DMS79 (cell line): ENCODE data around the gene NELL1.

Experiments used
- DNase-seq: peaks from one replicate; lab custom pipeline; 2025; lab: John Stamatoyannopoulos, UW

Gene NELL1

GRCh38 chr11:21346361-21346760 is 677.0 kb downstream of the NELL1 start:
- DNase-seq, result no peak

- DNase-seq, result no peak
Measured at GRCh38 chr11:21350613-21351012, 681.2 kb downstream of the NELL1 start.

- no peak for DNase-seq
Measured at GRCh38 chr11:21353425-21353824, 684.0 kb downstream of the NELL1 start.

GRCh38 chr11:21364866-21365624 is 695.7 kb downstream of the NELL1 start:
- DNase-seq, result no peak

GRCh38 chr11:21369947-21370346 is 700.6 kb downstream of the NELL1 start:
- DNase-seq, result no peak

GRCh38 chr11:21371044-21371443 is 701.7 kb downstream of the NELL1 start:
- DNase-seq, result no peak

- DNase-seq, result no peak
Measured at GRCh38 chr11:21372672-21373071, 703.3 kb downstream of the NELL1 start.

- DNase-seq, result no peak
Measured at GRCh38 chr11:21374376-21374775, 705.0 kb downstream of the NELL1 start.

GRCh38 chr11:21385669-21386440 is 716.5 kb downstream of the NELL1 start:
- no peak for DNase-seq

- DNase-seq, result no peak
Measured at GRCh38 chr11:21390430-21390829, 721.0 kb downstream of the NELL1 start.

GRCh38 chr11:21396342-21397008 is 727.1 kb downstream of the NELL1 start:
- DNase-seq, result no peak

GRCh38 chr11:21398195-21398594 is 728.8 kb downstream of the NELL1 start:
- DNase-seq, result no peak

- DNase-seq, result no peak
Measured at GRCh38 chr11:21401496-21401895, 732.1 kb downstream of the NELL1 start.

GRCh38 chr11:21402274-21402673 is 732.9 kb downstream of the NELL1 start:
- no peak for DNase-seq

GRCh38 chr11:21403069-21403468 is 733.7 kb downstream of the NELL1 start:
- DNase-seq, result no peak

GRCh38 chr11:21405422-21405821 is 736.0 kb downstream of the NELL1 start:
- no peak for DNase-seq

GRCh38 chr11:21410513-21410912 is 741.1 kb downstream of the NELL1 start:
- DNase-seq, result no peak

- DNase-seq, result peak; percentile 37
Measured at GRCh38 chr11:21411104-21411503, 741.7 kb downstream of the NELL1 start.

- DNase-seq, result no peak
Measured at GRCh38 chr11:21411597-21411996, 742.2 kb downstream of the NELL1 start.

- DNase-seq, result no peak
Measured at GRCh38 chr11:21412652-21413383, 743.4 kb downstream of the NELL1 start.

- DNase-seq, result no peak
Measured at GRCh38 chr11:21414953-21415352, 745.6 kb downstream of the NELL1 start.

- no peak for DNase-seq
Measured at GRCh38 chr11:21415606-21416005, 746.2 kb downstream of the NELL1 start.
